Lower lobe of right lung (tissue), 2 donors: Measurements from ENCODE around the gene CADPS2. TPM values are rescaled to one million over a fixed set of nuclear protein-coding genes. Genes with fewer than 3 reads are reported as not detected.

ENCODE experiments used
- ATAC-seq, 2 donors: fragments of 200-7000 bp; cut with Tn5 transposase; one replicate each; pipeline ENCODE4 v1.9.1; 2020 to 2022; ENCODE audit warnings: mild to moderate bottlenecking in 2 of 2, moderate library complexity in 2 of 2
- DNase-seq: peaks from one replicate; pipeline ENCODE4 v3.0.0-alpha.2; 2020
- H3K27ac ChIP-seq: fragments of 200-600 bp; one replicate; pipeline ENCODE4 v1.8.0; 2022
- H3K27me3 ChIP-seq: fragments of 200-600 bp; one replicate; pipeline ENCODE4 v1.8.0; 2022; ENCODE audit warnings: low read depth
- H3K36me3 ChIP-seq: fragments of 200-600 bp; one replicate; pipeline ENCODE4 v1.8.0; 2022; ENCODE audit warnings: mild to moderate bottlenecking
- H3K4me1 ChIP-seq: fragments of 200-600 bp; one replicate; pipeline ENCODE4 v1.8.0; 2022
- H3K4me3 ChIP-seq: fragments of 200-600 bp; one replicate; pipeline ENCODE4 v1.8.0; 2022; ENCODE audit warnings: mild to moderate bottlenecking
- H3K9me3 ChIP-seq: fragments of 200-600 bp; one replicate; pipeline ENCODE4 v1.8.0; 2022
- intact Hi-C: fragments of 100-400 bp; cut with DNase I; formaldehyde crosslinking; loops from one replicate; pipeline ENCODE4 v1.11.0; 2022
- total RNA-seq: library from RNA; stranded (reverse); fragmentation: NEBNext Ultra II Directional; extraction: Animal tissue kit (Norgen Biotek cat#: 25700); gene quantifications from one replicate; pipeline ENCODE4 v1.2.1, GENCODE V29; 2021
- TF ChIP-seq, protein P1 (sequence below): fragments of 200-600 bp; IDR thresholded peaks from one replicate; pipeline ENCODE4 v1.8.0; 2022; ENCODE audit warnings: antibody characterized with exemption, mild to moderate bottlenecking
- donor health status: DM: no; HTN: yes; CAD: no; lungs with severe emphysema.

The CADPS2 gene
- total RNA-seq, 1 donor from 2014 or later: 41.1 TPM

DNA sequence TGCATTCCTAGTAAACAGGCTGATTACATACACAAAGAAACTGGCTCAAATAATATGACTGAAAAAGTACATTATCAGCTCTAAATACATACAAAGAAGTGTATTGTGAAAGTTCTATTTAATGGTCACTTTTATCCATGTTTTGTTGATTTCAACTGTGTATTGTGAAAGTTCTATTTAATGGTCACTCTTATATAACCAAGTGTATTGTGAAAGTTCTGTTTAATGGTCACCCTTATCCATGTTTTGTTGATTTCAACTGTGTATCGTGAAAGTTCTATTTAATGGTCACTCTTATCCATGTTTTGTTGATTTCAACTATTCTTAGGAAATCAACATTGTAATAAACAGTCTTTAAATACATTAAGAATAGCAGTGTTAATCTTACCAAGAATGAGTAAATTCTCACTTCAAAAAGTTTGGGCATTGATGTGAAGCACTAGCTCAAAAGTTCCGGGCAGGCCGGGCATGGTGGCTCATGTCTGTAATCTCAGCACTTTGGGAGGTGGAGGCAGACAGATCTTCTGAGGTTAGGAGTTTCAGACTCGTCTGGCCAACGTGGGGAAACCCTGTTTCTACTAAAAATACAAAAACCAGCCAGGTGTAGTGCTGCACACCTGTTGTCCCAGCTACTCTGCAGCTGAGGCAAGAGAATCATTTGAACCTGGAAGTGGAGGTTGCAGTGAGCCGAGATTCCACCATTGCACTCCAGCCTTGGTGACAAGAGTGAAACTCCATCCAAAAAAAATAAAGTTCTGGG, 546.9 kb downstream of the CADPS2 start:
- TF ChIP-seq, protein P1, sequence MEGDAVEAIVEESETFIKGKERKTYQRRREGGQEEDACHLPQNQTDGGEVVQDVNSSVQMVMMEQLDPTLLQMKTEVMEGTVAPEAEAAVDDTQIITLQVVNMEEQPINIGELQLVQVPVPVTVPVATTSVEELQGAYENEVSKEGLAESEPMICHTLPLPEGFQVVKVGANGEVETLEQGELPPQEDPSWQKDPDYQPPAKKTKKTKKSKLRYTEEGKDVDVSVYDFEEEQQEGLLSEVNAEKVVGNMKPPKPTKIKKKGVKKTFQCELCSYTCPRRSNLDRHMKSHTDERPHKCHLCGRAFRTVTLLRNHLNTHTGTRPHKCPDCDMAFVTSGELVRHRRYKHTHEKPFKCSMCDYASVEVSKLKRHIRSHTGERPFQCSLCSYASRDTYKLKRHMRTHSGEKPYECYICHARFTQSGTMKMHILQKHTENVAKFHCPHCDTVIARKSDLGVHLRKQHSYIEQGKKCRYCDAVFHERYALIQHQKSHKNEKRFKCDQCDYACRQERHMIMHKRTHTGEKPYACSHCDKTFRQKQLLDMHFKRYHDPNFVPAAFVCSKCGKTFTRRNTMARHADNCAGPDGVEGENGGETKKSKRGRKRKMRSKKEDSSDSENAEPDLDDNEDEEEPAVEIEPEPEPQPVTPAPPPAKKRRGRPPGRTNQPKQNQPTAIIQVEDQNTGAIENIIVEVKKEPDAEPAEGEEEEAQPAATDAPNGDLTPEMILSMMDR: no peak
- H3K27ac ChIP-seq: no peak overlapping the region
- DNase-seq (no peak), ATAC-seq (no peak)
- intact Hi-C loops: no loop called here
- H3K4me3 ChIP-seq: no peak overlapping the region
- H3K27me3 ChIP-seq: no peaks in the 10 kb centered on the region
- H3K9me3 ChIP-seq: no peaks in the 10 kb centered on the region
- H3K36me3 ChIP-seq: peaks cover 3% of the 10 kb centered on the region
- H3K4me1 ChIP-seq: no peaks in the 10 kb centered on the region

DNA sequence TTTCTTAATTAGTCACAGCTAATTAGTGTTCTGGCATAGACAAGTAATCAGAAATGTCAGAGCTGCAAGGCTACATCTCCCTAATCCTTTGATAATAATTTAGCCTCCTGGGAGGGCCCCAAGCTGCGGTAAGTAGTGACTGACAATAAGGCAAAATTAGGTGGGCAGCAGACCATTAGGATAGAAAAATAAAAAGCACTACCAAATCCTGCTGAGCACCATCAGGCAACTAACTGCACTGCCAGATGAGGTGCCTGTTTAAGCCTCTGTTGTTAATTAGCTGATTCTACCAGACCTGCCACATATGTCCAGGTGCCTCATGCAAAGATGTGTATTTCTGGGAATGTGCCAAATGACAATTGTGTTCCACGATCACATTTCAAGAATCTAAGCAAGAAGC, 549.2 kb downstream of the CADPS2 start:
- H3K4me3 ChIP-seq: no peak overlapping the region
- TF ChIP-seq, protein P1: no peak
- H3K4me1 ChIP-seq: no peaks in the 10 kb centered on the region
- H3K9me3 ChIP-seq: no peaks in the 10 kb centered on the region
- DNase-seq (no peak), ATAC-seq (no peak)
- H3K27me3 ChIP-seq: no peaks in the 10 kb centered on the region
- H3K36me3 ChIP-seq: no peaks in the 10 kb centered on the region
- H3K27ac ChIP-seq: no peak overlapping the region
- intact Hi-C loops: no loop called here

DNA sequence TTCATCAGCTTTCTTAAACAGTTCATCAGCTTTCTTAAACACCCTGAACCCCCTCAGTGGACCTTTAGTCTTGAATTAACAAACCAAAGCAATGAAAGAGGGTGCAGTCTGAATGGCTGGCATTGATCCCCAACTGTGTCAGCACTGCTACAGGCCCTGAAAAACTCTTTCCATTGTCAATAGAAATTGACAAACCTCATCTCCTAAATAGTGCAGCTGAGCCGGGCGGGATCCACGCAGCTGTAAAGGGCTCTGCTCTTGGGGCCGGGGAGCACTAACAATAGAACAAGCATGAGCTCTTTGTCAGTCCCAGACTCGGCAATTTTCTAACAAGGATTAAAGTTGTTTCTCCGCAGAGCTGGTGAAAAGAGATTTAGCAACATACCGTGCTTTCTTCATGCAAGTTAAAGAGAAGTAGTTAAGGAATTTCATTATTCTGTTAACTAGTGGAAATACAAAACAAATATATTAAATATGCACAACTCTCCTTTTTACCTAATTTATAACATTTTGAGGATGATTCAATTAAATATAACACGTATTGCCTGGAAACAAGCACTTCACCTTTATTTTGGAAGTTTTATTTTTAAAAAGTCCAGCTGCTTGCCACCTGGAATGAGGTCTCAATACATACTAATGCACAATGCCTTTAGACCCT, 557.0 kb downstream of the CADPS2 start:
- intact Hi-C loops: no loop called here
- Histone ChIP-seq H3K9me3 (no peaks in the 10 kb centered on the region), H3K36me3 (no peaks in the 10 kb centered on the region), H3K27ac (no peak overlapping the region), H3K27me3 (no peaks in the 10 kb centered on the region), H3K4me3 (no peak overlapping the region), H3K4me1 (no peaks in the 10 kb centered on the region)
- DNase-seq (no peak), ATAC-seq (no peak)
- TF ChIP-seq, protein P1: no peak

DNA sequence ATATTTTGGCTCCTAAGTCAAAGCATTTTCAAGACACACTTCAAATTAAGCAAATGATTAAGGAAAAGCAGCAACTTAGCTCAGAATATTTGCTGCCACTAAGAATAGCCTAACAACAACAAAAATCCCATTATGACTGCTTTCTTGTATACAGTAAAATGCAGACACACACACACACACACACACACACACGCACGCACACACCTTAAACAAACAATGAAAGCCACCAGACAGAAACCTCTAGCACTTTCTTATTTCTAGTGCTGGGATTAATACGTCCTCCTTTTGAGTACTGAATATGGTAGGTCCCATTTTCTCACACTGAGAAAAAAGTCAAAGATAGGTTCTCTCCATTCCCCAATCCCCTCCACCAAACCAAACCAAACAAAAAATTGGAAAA, 558.3 kb downstream of the CADPS2 start:
- Histone ChIP-seq H3K4me1 (no peaks in the 10 kb centered on the region), H3K9me3 (no peaks in the 10 kb centered on the region), H3K36me3 (no peaks in the 10 kb centered on the region), H3K27ac (no peak overlapping the region), H3K4me3 (no peak overlapping the region), H3K27me3 (no peaks in the 10 kb centered on the region)
- intact Hi-C loops: no loop called here
- ATAC-seq (no peak), DNase-seq (no peak)
- TF ChIP-seq, protein P1: no peak

DNA sequence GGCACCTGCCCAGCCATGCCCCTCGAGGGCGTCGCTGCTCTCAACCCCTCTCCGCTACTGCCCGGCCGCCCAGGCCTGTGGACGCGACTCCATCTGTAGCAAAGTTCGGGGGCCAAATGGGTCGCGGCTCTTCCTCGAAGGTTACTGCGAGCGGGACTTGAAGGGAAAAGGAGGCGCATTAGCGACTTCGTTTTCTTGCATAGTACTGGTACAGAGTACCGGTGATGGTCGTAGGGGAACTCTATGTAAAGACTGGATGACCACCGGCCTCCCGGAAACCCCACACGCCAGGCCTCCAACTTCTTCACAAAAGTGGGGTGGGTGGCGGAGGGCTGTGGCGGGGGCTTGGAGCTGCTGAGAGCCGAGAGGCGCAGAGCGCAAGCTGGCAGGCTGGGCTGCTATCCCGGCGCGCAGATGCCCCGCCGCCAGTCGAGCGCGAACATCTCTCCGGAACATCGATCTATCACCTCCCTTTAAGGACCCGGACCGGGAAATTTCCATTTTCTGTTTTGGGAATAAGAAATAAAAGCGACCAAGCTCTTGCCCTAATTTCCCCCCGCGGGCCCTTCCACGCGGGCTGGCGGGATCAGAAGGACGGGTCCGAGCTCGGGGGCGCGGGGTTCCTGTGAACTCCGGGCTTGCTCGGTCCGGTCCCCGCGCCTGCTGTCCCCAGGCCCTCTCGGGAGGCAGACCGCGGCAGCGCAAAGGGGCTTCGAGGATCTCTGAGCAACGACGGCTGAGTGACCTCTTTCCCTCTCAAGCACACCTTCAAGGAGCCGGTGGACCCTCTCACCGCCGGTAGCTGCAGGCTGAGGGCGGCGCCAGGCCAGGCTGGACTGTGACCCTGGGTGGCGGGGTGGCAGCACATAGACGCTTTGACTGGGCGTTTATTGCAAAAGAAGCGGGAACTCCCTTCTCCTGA, 569.5 kb downstream of the CADPS2 start:
- no peak for DNase-seq

More for the DNA sequence above, 569.5 kb downstream of the CADPS2 start:
- Histone ChIP-seq H3K9me3 (no peaks in the 10 kb centered on the region), H3K36me3 (no peaks in the 10 kb centered on the region), H3K27me3 (peaks cover 55% of the 10 kb centered on the region), H3K27ac (no peak overlapping the region), H3K4me3 (no peak overlapping the region), H3K4me1 (peaks cover 12% of the 10 kb centered on the region)
- ATAC-seq: peak; percentile 34 to 36
- TF ChIP-seq, protein P1: no peak
- intact Hi-C loops: no loop called here
